B cell (primary cell): Measurements from ENCODE around the gene HIBCH. TPM values are rescaled to one million over a fixed set of nuclear protein-coding genes. Genes with fewer than 3 reads are reported as not detected.

Experiments
- ATAC-seq: fragments of 200-7000 bp; cut with Tn5 transposase; one replicate; pipeline ENCODE4 v1.10.0; 2021; ENCODE audit warnings: low read depth, mild to moderate bottlenecking, moderate number of reproducible peaks, moderate library complexity
- CTCF ChIA-PET: fragments of 350-600 bp; sonication (Branson Sonifier 250); formaldehyde crosslinking; loops from one replicate; lab custom pipeline; 2021; ENCODE audit warnings: antibody characterized with exemption, inconsistent platforms; lab: Charles Lee
- POLR2A ChIA-PET: fragments of 350-600 bp; sonication (Branson Sonifier 250); formaldehyde crosslinking; loops from one replicate; lab custom pipeline; 2021; ENCODE audit warnings: antibody characterized with exemption; lab: Charles Lee
- DNase-seq: peaks from one replicate; pipeline ENCODE4 v3.0.0; 2013
- H2AFZ ChIP-seq: 2 replicates; pipeline ENCODE4 v1.6.1; 2012; ENCODE audit warnings: mild to moderate bottlenecking, low read depth, low read length; ENCODE audit not compliant: insufficient read depth, poor library complexity, severe bottlenecking
- H3K27ac ChIP-seq, 2 donors: 1 replicate in 1 of 2; 2 replicates in 1 of 2; pipeline ENCODE4 v1.5.1; 2012 to 2013; ENCODE audit warnings: low read length in 2 of 2, mild to moderate bottlenecking in 2 of 2, moderate library complexity in 1 of 2
- H3K27me3 ChIP-seq, 4 experiments: fragments of 200-600 bp in 1 of 4; sonication (generic) in 1 of 4; replicated peaks in 1 of 4; 1 replicate in 2 of 4; 2 replicates in 2 of 4; pipeline versions ENCODE4 v1.6.1 to v1.7.0; 2013 to 2016; ENCODE audit warnings: low read length in 3 of 4, mild to moderate bottlenecking in 2 of 4, mixed read lengths in 1 of 4, moderate library complexity in 1 of 4; ENCODE audit not compliant: insufficient read depth in 4 of 4, control insufficient read depth in 3 of 4; ENCODE audit errors: control extremely low read depth in 1 of 4
- H3K36me3 ChIP-seq, 2 experiments: replicated peaks in 1 of 2; 1 replicate in 1 of 2; 2 replicates in 1 of 2; pipeline versions ENCODE4 v1.6.1 to v1.7.1; 2013; ENCODE audit warnings: low read length in 1 of 2; ENCODE audit not compliant: insufficient read depth in 2 of 2, control insufficient read depth in 1 of 2; ENCODE audit errors: control extremely low read depth in 1 of 2, extremely low read depth in 1 of 2
- H3K4me1 ChIP-seq, 2 donors: fragments of 200-600 bp in 1 of 2; sonication (generic) in 1 of 2; 1 replicate in 1 of 2; 2 replicates in 1 of 2; pipeline versions ENCODE4 v1.5.1 to v1.6.1; 2013 to 2017; ENCODE audit warnings: low read length in 2 of 2; ENCODE audit not compliant: control insufficient read depth in 2 of 2, insufficient read depth in 2 of 2
- H3K4me2 ChIP-seq: replicated peaks from 2 replicates; pipeline ENCODE3; 2012; ENCODE audit warnings: mild to moderate bottlenecking, low read depth, low read length; ENCODE audit not compliant: poor library complexity, severe bottlenecking
- H3K4me3 ChIP-seq, 5 experiments: fragments of 200-600 bp in 1 of 5; sonication (generic) in 1 of 5; 1 replicate in 3 of 5; 2 replicates in 2 of 5; pipeline versions ENCODE4 v1.5.1 to v1.7.0; 2011 to 2016; ENCODE audit warnings: low read length in 4 of 5, mild to moderate bottlenecking in 4 of 5, low read depth in 2 of 5, control low read depth in 1 of 5, moderate library complexity in 1 of 5; ENCODE audit not compliant: insufficient read depth in 1 of 5; ENCODE audit errors: control extremely low read depth in 1 of 5, extremely low read depth in 1 of 5
- H3K79me2 ChIP-seq: fragments of 200-600 bp; sonication (generic); one replicate; pipeline ENCODE4 v1.6.0; 2016; ENCODE audit warnings: low read length; ENCODE audit not compliant: control insufficient read depth, insufficient read depth
- H3K9ac ChIP-seq: fragments of 200-600 bp; sonication (generic); 2 replicates; pipeline ENCODE4 v1.6.1; 2017; ENCODE audit warnings: mild to moderate bottlenecking, low read length, moderate library complexity
- H3K9me3 ChIP-seq, 3 donors: one replicate each; pipeline versions ENCODE4 v1.6.1 to v1.7.1; 2013; ENCODE audit warnings: low read length in 2 of 3; ENCODE audit not compliant: control insufficient read depth in 2 of 3, insufficient read depth in 1 of 3; ENCODE audit errors: control extremely low read depth in 1 of 3
- H4K20me1 ChIP-seq: 2 replicates; pipeline ENCODE4 v1.6.0; 2012; ENCODE audit warnings: mild to moderate bottlenecking, low read length; ENCODE audit not compliant: insufficient read depth, control insufficient read depth, poor library complexity, severe bottlenecking
- H3K27ac Mint-ChIP-seq: one replicate; pipeline ENCODE4 v1.8.0; 2021; ENCODE audit warnings: mixed read lengths
- H3K27me3 Mint-ChIP-seq: one replicate; pipeline ENCODE4 v1.8.0; 2021; ENCODE audit warnings: mixed read lengths
- H3K4me1 Mint-ChIP-seq: one replicate; pipeline ENCODE4 v1.8.0; 2021; ENCODE audit warnings: mixed read lengths
- H3K4me3 Mint-ChIP-seq: one replicate; pipeline ENCODE4 v1.8.0; 2021; ENCODE audit warnings: mixed read lengths
- H3K9me3 Mint-ChIP-seq: one replicate; pipeline ENCODE4 v1.8.0; 2022; ENCODE audit warnings: mixed read lengths; ENCODE audit not compliant: insufficient read depth
- EZH2 ChIP-seq: IDR thresholded peaks from 2 replicates; pipeline ENCODE4 v1.6.1; 2012; ENCODE audit warnings: borderline replicate concordance, low read depth, mild to moderate bottlenecking, moderate library complexity, low read length; ENCODE audit not compliant: insufficient read depth, poor library complexity, severe bottlenecking
- WGBS: methylation state at CpG from one replicate; pipeline ENCODE4 v1.1.5; 2013; ENCODE audit warnings: missing lambda C conversion rate; ENCODE audit not compliant: insufficient coverage; 5-methylcytosine and 5-hydroxymethylcytosine counted together
- intact Hi-C: fragments of 100-400 bp; cut with micrococcal nuclease; formaldehyde crosslinking; loops from one replicate; pipeline ENCODE4 v1.10.0; 2022
- polyA plus RNA-seq: library from polyadenylated mRNA; depleted of rRNA; stranded (reverse); fragments of >200 nt; gene quantifications from 2 replicates; pipeline ENCODE4 v1.2.3, GENCODE V29; 2012
- total RNA-seq, 2 donors: library from RNA; stranded (reverse); fragments of 120-200 nt in 1 of 2; gene quantifications; 1 replicate in 1 of 2; 2 replicates in 1 of 2; pipeline versions ENCODE4 v1.2.3 to v1.2.4, GENCODE V29; 2013 to 2022
- TF ChIP-seq, protein P1 (sequence below): fragments of 200-600 bp; IDR thresholded peaks from one replicate; pipeline ENCODE4 v1.8.0; 2022; ENCODE audit warnings: antibody characterized with exemption, mild to moderate bottlenecking

Gene HIBCH
- total and polyA plus RNA-seq, 2 donors (not counting 1 experiment from before 2014, with no cell fraction given), result 5.6 to 30.2 TPM

DNA sequence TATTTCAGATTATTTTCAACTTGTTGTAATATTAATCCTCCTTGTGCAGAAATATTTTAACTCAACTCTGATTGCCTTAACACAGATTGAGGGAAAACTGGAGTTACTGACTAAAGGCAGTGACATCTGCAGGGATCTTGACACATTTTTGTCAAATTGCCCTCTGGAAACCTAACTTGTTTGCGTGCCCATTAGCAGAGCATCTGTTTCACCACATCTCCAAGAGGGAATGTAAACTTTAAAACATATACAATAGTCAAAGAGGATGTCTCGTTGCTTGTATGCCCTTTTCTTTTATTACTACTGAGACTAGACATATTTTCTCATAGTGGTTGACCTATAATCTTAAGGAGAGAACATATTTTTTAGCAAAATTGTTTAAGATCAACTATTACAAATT is 38.0 kb upstream of the HIBCH start:
- Histone ChIP-seq H3K27ac (no peak overlapping the region), H3K79me2 (no peaks in the 10 kb centered on the region), H3K4me3 (no peak overlapping the region), H3K4me2 (no peak overlapping the region), H3K4me1 (peaks cover 9 to 13% of the 10 kb centered on the region in 2 donors), H3K36me3 (no peaks in the 10 kb centered on the region), H3K9ac (no peak overlapping the region), H3K9me3 (no peaks in the 10 kb centered on the region), H3K27me3 (no peaks in the 10 kb centered on the region), H2AFZ (no peak overlapping the region), H4K20me1 (no peaks in the 10 kb centered on the region)
- no peak for TF ChIP-seq EZH2
- TF ChIP-seq, protein P1, sequence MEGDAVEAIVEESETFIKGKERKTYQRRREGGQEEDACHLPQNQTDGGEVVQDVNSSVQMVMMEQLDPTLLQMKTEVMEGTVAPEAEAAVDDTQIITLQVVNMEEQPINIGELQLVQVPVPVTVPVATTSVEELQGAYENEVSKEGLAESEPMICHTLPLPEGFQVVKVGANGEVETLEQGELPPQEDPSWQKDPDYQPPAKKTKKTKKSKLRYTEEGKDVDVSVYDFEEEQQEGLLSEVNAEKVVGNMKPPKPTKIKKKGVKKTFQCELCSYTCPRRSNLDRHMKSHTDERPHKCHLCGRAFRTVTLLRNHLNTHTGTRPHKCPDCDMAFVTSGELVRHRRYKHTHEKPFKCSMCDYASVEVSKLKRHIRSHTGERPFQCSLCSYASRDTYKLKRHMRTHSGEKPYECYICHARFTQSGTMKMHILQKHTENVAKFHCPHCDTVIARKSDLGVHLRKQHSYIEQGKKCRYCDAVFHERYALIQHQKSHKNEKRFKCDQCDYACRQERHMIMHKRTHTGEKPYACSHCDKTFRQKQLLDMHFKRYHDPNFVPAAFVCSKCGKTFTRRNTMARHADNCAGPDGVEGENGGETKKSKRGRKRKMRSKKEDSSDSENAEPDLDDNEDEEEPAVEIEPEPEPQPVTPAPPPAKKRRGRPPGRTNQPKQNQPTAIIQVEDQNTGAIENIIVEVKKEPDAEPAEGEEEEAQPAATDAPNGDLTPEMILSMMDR, result no peak
- Mint-ChIP-seq H3K27me3 (no peaks in the 10 kb centered on the region), H3K27ac (no peak overlapping the region), H3K4me1 (peaks cover 17% of the 10 kb centered on the region), H3K4me3 (no peak overlapping the region), H3K9me3 (no peaks in the 10 kb centered on the region)
- CTCF ChIA-PET, result no interaction called here
- POLR2A ChIA-PET, result no interaction called here
- ATAC-seq (no peak), DNase-seq (no peak)
- WGBS, result no CpG with 5 or more reads among the region's 2 CpGs
- intact Hi-C loops, result no loop called here

DNA sequence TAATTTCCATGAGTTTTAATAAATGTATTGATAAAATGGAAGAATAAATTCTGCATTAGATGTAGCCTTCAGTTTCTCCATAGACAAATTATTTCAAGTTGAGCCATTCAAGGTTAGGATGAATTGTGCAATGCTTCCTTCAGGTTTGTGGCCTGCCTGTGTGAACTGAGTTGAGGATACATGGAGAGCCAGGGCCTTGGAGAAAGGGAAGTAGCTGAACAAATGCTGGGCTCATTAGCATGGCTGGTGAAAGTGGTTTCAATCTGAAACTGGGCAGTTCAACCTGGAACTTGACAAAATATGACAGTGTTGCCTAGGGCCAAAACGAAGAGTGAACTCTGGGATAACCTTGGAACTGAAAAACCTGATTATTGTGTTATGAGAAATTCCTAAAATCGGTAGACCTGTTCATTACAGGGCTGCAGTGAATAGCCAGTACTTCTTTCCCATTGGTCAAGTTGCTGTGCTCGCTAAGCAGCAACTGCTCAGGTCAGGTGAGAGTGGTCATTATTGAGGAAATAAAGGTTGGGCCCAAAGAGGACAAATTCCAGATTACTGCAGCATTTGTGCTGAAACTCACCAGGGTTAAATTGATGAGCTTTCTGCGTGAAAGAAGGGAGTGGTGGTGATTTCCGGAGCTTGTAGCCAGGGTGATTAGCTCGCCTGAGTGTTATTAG is 36.5 kb upstream of the HIBCH start:
- Histone ChIP-seq H3K4me2 (no peak overlapping the region), H3K9me3 (no peaks in the 10 kb centered on the region), H3K36me3 (no peaks in the 10 kb centered on the region), H2AFZ (no peak overlapping the region), H4K20me1 (no peaks in the 10 kb centered on the region), H3K4me1 (peaks cover 9 to 13% of the 10 kb centered on the region in 2 donors), H3K4me3 (no peak overlapping the region), H3K27me3 (no peaks in the 10 kb centered on the region), H3K79me2 (no peaks in the 10 kb centered on the region), H3K27ac (no peak overlapping the region), H3K9ac (no peak overlapping the region)
- WGBS, result 92% methylated on average over 6 of the region's 6 CpGs
- no peak for DNase-seq
- ChIA-PET POLR2A (no interaction called here), CTCF (interaction anchor here (1.6 kb wide), 1 partner anchor 14 kb away, joined by 6 read pairs; no protein-coding TSS in a partner anchor)
- Mint-ChIP-seq H3K27me3 (no peaks in the 10 kb centered on the region), H3K27ac (no peak overlapping the region), H3K4me3 (no peak overlapping the region), H3K4me1 (peaks cover 14% of the 10 kb centered on the region), H3K9me3 (no peaks in the 10 kb centered on the region)
- intact Hi-C loops, result no loop called here
- TF ChIP-seq EZH2, result no peak
- TF ChIP-seq, protein P1, result no peak
- no peak for ATAC-seq
